Nephron (organoid): Measurements from ENCODE around the gene SHISAL2A.

Experiments
- H3K27ac Mint-ChIP-seq, 3 experiments: 2 replicates each; pipeline ENCODE4 v1.8.0; 2020; ENCODE audit warnings: mixed read lengths in 3 of 3, mild to moderate bottlenecking in 2 of 3, moderate library complexity in 1 of 3
- H3K27me3 Mint-ChIP-seq: 2 replicates; pipeline ENCODE4 v1.8.0; 2021; ENCODE audit warnings: low read depth, mild to moderate bottlenecking, moderate library complexity, mixed read lengths
- H3K36me3 Mint-ChIP-seq: 2 replicates; pipeline ENCODE4 v1.8.0; 2020; ENCODE audit warnings: low read depth, mixed read lengths
- H3K4me1 Mint-ChIP-seq: 2 replicates; pipeline ENCODE4 v1.8.0; 2020; ENCODE audit warnings: mixed read lengths
- H3K4me3 Mint-ChIP-seq, 3 experiments: 2 replicates each; pipeline ENCODE4 v1.8.0; 2020; ENCODE audit warnings: mild to moderate bottlenecking in 3 of 3, mixed read lengths in 3 of 3, moderate library complexity in 2 of 3
- H3K9me3 Mint-ChIP-seq: 2 replicates; pipeline ENCODE4 v1.8.0; 2020; ENCODE audit warnings: mixed read lengths
- TF ChIP-seq, protein P1 (sequence below), 3 experiments: fragments of 200-600 bp; sonication (generic); IDR thresholded peaks; one replicate each; pipeline ENCODE4 v1.5.0; 2021; ENCODE audit warnings: antibody characterized with exemption in 3 of 3; ENCODE audit not compliant: unreplicated experiment in 3 of 3

SHISAL2A gene

DNA sequence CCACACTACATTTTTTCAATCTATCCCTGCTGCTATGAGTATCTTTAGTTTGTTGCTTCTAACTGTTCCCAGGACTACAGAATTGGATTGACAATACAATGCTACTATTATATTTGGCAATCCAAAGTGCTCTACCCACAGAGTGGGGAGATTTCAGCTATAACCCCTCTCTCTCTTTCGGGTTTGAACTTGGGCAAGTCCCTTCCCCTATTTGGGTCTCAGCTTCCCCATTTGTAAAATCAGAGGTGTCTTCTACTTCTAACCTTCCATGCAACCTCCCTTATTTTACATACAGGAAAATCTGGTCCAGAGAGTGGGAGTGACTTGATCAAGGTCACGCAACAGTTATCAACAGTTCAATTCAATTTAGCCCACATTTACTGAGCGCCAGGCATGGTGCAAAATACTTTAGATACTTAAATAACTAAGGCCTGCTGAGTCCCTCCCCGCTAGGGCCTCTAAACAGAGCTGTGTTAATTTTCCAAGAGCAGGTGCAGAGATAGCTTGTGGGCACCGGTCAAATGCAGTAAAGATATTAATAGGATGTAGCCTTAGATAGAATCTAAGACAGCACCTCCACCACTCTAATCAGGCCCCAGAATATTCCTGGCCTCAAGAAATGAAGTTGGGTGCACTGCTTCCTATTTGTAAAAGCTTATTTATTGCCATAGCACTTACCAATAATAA lies 40.2 kb upstream of the SHISAL2A start:
- H3K36me3 Mint-ChIP-seq: no peaks in the 10 kb centered on the region
- H3K9me3 Mint-ChIP-seq: no peaks in the 10 kb centered on the region
- H3K4me3 Mint-ChIP-seq: peak overlapping the region in 1 of 3 experiments; percentile 11
- peaks cover 32% of the 10 kb centered on the region for H3K4me1 Mint-ChIP-seq
- H3K27me3 Mint-ChIP-seq: no peaks in the 10 kb centered on the region
- TF ChIP-seq, protein P1, sequence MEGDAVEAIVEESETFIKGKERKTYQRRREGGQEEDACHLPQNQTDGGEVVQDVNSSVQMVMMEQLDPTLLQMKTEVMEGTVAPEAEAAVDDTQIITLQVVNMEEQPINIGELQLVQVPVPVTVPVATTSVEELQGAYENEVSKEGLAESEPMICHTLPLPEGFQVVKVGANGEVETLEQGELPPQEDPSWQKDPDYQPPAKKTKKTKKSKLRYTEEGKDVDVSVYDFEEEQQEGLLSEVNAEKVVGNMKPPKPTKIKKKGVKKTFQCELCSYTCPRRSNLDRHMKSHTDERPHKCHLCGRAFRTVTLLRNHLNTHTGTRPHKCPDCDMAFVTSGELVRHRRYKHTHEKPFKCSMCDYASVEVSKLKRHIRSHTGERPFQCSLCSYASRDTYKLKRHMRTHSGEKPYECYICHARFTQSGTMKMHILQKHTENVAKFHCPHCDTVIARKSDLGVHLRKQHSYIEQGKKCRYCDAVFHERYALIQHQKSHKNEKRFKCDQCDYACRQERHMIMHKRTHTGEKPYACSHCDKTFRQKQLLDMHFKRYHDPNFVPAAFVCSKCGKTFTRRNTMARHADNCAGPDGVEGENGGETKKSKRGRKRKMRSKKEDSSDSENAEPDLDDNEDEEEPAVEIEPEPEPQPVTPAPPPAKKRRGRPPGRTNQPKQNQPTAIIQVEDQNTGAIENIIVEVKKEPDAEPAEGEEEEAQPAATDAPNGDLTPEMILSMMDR (IDR thresholded peaks at IDR 0.05; ENCODE audit: unreplicated experiment in 3 of 3): no peak
- H3K27ac Mint-ChIP-seq: peak overlapping the region in 2 of 3 experiments; percentile 10 to 70

GRCh38 chr1:52593495-52593894 lies 39.5 kb upstream of the SHISAL2A start:
- Mint-ChIP-seq H3K9me3 (no peaks in the 10 kb centered on the region), H3K27me3 (no peaks in the 10 kb centered on the region), H3K4me3 (no peak overlapping the region), H3K36me3 (no peaks in the 10 kb centered on the region), H3K4me1 (peaks cover 32% of the 10 kb centered on the region), H3K27ac (no peak overlapping the region)
- TF ChIP-seq, protein P1 (IDR thresholded peaks at IDR 0.05; ENCODE audit: unreplicated experiment in 3 of 3): no peak

- Mint-ChIP-seq H3K36me3 (no peaks in the 10 kb centered on the region), H3K27me3 (no peaks in the 10 kb centered on the region), H3K4me3 (no peak overlapping the region), H3K9me3 (no peaks in the 10 kb centered on the region), H3K4me1 (peaks cover 36% of the 10 kb centered on the region), H3K27ac (peak overlapping the region in 1 of 3 experiments; percentile 11)
- TF ChIP-seq, protein P1 (IDR thresholded peaks at IDR 0.05; ENCODE audit: unreplicated experiment in 3 of 3): no peak
Measured at GRCh38 chr1:52595061-52595460, 37.9 kb upstream of the SHISAL2A start.

- H3K4me3 Mint-ChIP-seq: no peak overlapping the region
- TF ChIP-seq, protein P1 (IDR thresholded peaks at IDR 0.05; ENCODE audit: unreplicated experiment in 3 of 3): no peak
- H3K27ac Mint-ChIP-seq: no peak overlapping the region
- H3K27me3 Mint-ChIP-seq: no peaks in the 10 kb centered on the region
- H3K4me1 Mint-ChIP-seq: peaks cover 30% of the 10 kb centered on the region
- no peaks in the 10 kb centered on the region for H3K9me3 Mint-ChIP-seq
- no peaks in the 10 kb centered on the region for H3K36me3 Mint-ChIP-seq
Measured at GRCh38 chr1:52597912-52598311, 35.1 kb upstream of the SHISAL2A start.

- Mint-ChIP-seq H3K27me3 (no peaks in the 10 kb centered on the region), H3K27ac (no peak overlapping the region), H3K4me3 (no peak overlapping the region), H3K9me3 (no peaks in the 10 kb centered on the region), H3K4me1 (peaks cover 36% of the 10 kb centered on the region), H3K36me3 (no peaks in the 10 kb centered on the region)
- TF ChIP-seq, protein P1 (IDR thresholded peaks at IDR 0.05; ENCODE audit: unreplicated experiment in 3 of 3): no peak
Measured at GRCh38 chr1:52598729-52599128, 34.2 kb upstream of the SHISAL2A start.

DNA sequence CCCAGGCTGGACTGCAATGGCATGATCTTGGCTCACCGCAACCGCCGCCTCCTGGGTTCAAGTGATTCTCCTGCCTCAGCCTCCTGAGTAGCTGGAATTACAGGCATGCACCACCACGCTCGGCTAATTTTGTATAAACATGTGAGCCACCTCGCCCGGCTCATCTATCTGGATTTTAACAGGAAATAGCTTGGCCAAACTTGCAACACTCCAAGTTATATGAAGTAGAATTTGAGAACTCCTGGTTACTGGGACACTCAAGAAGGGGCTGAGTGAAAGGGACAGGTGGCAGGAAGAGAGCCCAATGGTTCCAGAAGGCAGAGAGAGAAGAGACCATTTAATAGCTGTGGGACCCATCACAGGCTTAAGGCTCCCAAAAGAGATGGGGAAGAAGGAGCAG lies 33.7 kb upstream of the SHISAL2A start:
- peaks cover 41% of the 10 kb centered on the region for H3K4me1 Mint-ChIP-seq
- H3K36me3 Mint-ChIP-seq: no peaks in the 10 kb centered on the region
- H3K27ac Mint-ChIP-seq: peak overlapping the region; percentile 10 to 46 (median 45)
- peak overlapping the region; percentile 42 to 67 (median 44) for H3K4me3 Mint-ChIP-seq
- no peaks in the 10 kb centered on the region for H3K9me3 Mint-ChIP-seq
- no peaks in the 10 kb centered on the region for H3K27me3 Mint-ChIP-seq
- TF ChIP-seq, protein P1 (IDR thresholded peaks at IDR 0.05; ENCODE audit: unreplicated experiment in 3 of 3): no peak
